OCI-LY7 (cell line): Measurements from ENCODE around the gene IRF2BP2.

Experiments
- CTCF ChIP-seq: fragments of 200-600 bp; sonication (generic); conservative IDR thresholded peaks from 2 replicates; pipeline ENCODE4 v1.5.1; 2014; ENCODE audit warnings: mild to moderate bottlenecking, antibody characterized with exemption, low read length, moderate library complexity, mixed read lengths
- EZH2phosphoT487 ChIP-seq: fragments of 200-600 bp; sonication (generic); IDR thresholded peaks from 2 replicates; pipeline ENCODE4 v1.6.1; 2018; ENCODE audit warnings: low read depth, borderline replicate concordance, mild to moderate bottlenecking, mixed run types, antibody characterized with exemption, low read length, moderate library complexity, mixed read lengths

GRCh38 chr1:234607109-234608024 lies 2.6 kb downstream of the IRF2BP2 start:
- TF ChIP-seq CTCF (peak; percentile 22; the same call in 1 of the 2 replicates), EZH2phosphoT487 (no peak)
